SK-N-SH treated with all-trans-retinoic acid at 6 μM for 48 hours (cell line): Measurements from ENCODE around the gene TSPO.

Experiments used
- ATAC-seq: fragments of 200-7000 bp; cut with Tn5 transposase; 3 replicates; pipeline ENCODE4 v1.9.1; 2020; ENCODE audit warnings: mild to moderate bottlenecking, moderate library complexity
- ARNTL ChIP-seq: fragments of 450-650 bp; formaldehyde crosslinking; IDR thresholded peaks from 2 replicates; pipeline ENCODE4 v1.5.0; 2020; ENCODE audit warnings: low read depth, mild to moderate bottlenecking, moderate library complexity, borderline replicate concordance
- CREB5 ChIP-seq: fragments of 250-450 bp; sonication (Bioruptor Pico); IDR thresholded peaks from 2 replicates; pipeline ENCODE4 v1.5.1; 2020; ENCODE audit warnings: low read depth, mild to moderate bottlenecking, moderate library complexity
- CSDC2 ChIP-seq: fragments of 250-450 bp; sonication (Bioruptor Pico); IDR thresholded peaks from 2 replicates; pipeline ENCODE4 v1.5.0; 2020; ENCODE audit warnings: mild to moderate bottlenecking, moderate library complexity
- CSRNP3 ChIP-seq: fragments of 250-450 bp; sonication (Bioruptor Pico); IDR thresholded peaks from 2 replicates; pipeline ENCODE4 v1.5.1; 2021; ENCODE audit warnings: mild to moderate bottlenecking, moderate library complexity
- ESRRG ChIP-seq: fragments of 250-450 bp; sonication (Bioruptor Pico); IDR thresholded peaks from 2 replicates; pipeline ENCODE4 v1.6.1; 2021; ENCODE audit warnings: mild to moderate bottlenecking
- ISL1 ChIP-seq: fragments of 250-450 bp; sonication (Bioruptor Pico); IDR thresholded peaks from 2 replicates; pipeline ENCODE4 v2.1.2; 2022; ENCODE audit warnings: mild to moderate bottlenecking, moderate library complexity
- OSR1 ChIP-seq: fragments of 250-450 bp; sonication (Bioruptor Pico); IDR thresholded peaks from 2 replicates; pipeline ENCODE4 v1.8.0; 2022; ENCODE audit warnings: moderate library complexity, mild to moderate bottlenecking, inconsistent platforms
- PATZ1 ChIP-seq: fragments of 250-450 bp; sonication (Bioruptor Pico); IDR thresholded peaks from 2 replicates; pipeline ENCODE4 v1.8.0; 2020; ENCODE audit warnings: mild to moderate bottlenecking, moderate library complexity, borderline replicate concordance
- POU6F1 ChIP-seq: fragments of 250-450 bp; sonication (Bioruptor Pico); IDR thresholded peaks from 2 replicates; pipeline ENCODE4 v1.8.0; 2021; ENCODE audit warnings: low read depth, mild to moderate bottlenecking, moderate library complexity, borderline replicate concordance
- PPARA ChIP-seq: fragments of 250-450 bp; sonication (Bioruptor Pico); IDR thresholded peaks from 2 replicates; pipeline ENCODE4 v1.5.0; 2020; ENCODE audit warnings: mild to moderate bottlenecking, borderline replicate concordance
- RARB ChIP-seq: fragments of 250-450 bp; sonication (Bioruptor Pico); IDR thresholded peaks from 2 replicates; pipeline ENCODE4 v1.8.0; 2021; ENCODE audit warnings: mild to moderate bottlenecking, moderate library complexity
- TCF4 ChIP-seq: fragments of 250-450 bp; sonication (Bioruptor Pico); IDR thresholded peaks from 2 replicates; pipeline ENCODE4 v1.8.0; 2021; ENCODE audit warnings: mild to moderate bottlenecking, moderate library complexity, borderline replicate concordance
- TOX ChIP-seq: fragments of 250-450 bp; sonication (Bioruptor Pico); IDR thresholded peaks from 2 replicates; pipeline ENCODE4 v1.8.0; 2021; ENCODE audit warnings: mild to moderate bottlenecking, moderate library complexity, borderline replicate concordance
- ZFP3 ChIP-seq: fragments of 250-450 bp; sonication (Bioruptor Pico); IDR thresholded peaks from 2 replicates; pipeline ENCODE4 v1.5.0; 2020; ENCODE audit warnings: mild to moderate bottlenecking, moderate library complexity
- ZNF565 ChIP-seq: fragments of 450-650 bp; formaldehyde crosslinking; conservative IDR thresholded peaks from 2 replicates; pipeline ENCODE4 v1.5.0; 2020; ENCODE audit warnings: low read depth, mild to moderate bottlenecking, moderate library complexity
- ZNF70 ChIP-seq: fragments of 450-650 bp; formaldehyde crosslinking; IDR thresholded peaks from 2 replicates; pipeline ENCODE4 v1.5.0; 2020; ENCODE audit warnings: mild to moderate bottlenecking, moderate library complexity
- ZNF8 ChIP-seq: fragments of 450-650 bp; formaldehyde crosslinking; IDR thresholded peaks from 2 replicates; pipeline ENCODE4 v1.5.0; 2020; ENCODE audit warnings: mild to moderate bottlenecking, moderate library complexity

Gene TSPO

GRCh38 chr22:43174941-43175531, 23.7 kb downstream of the TSPO start:
- no peak for ATAC-seq

GRCh38 chr22:43176090-43176489, 24.7 kb downstream of the TSPO start:
- ATAC-seq, result no peak
- TF ChIP-seq TCF4 (no peak), ESRRG (CRISPR knock-in tag) (no peak), CSDC2 (no peak), ZNF565 (CRISPR knock-in tag) (no peak), OSR1 (CRISPR knock-in tag) (no peak)

More at GRCh38 chr22:43174941-43175531, 23.7 kb downstream of the TSPO start:
- TF ChIP-seq CSRNP3 (CRISPR knock-in tag) (no peak), TOX (CRISPR knock-in tag) (no peak), POU6F1 (CRISPR knock-in tag) (no peak), ARNTL (CRISPR knock-in tag) (no peak), OSR1 (CRISPR knock-in tag) (no peak), PPARA (no peak), ZNF8 (CRISPR knock-in tag) (no peak), CREB5 (CRISPR knock-in tag) (no peak), ZNF70 (CRISPR knock-in tag) (no peak), ZFP3 (CRISPR knock-in tag) (no peak), TCF4 (no peak), RARB (no peak)

- ATAC-seq, result no peak
Measured at GRCh38 chr22:43177479-43177878, 26.1 kb downstream of the TSPO start.

More at GRCh38 chr22:43177479-43177878, 26.1 kb downstream of the TSPO start:
- TF ChIP-seq CSRNP3 (CRISPR knock-in tag) (no peak), ESRRG (CRISPR knock-in tag) (no peak), PATZ1 (CRISPR knock-in tag) (no peak), ISL1 (no peak)
- TF ChIP-seq, all 23 proteins: peak for 0
